ENCODE measurements around the gene SAYSD1. TPM values are rescaled to one million over a fixed set of nuclear protein-coding genes. Genes with fewer than 3 reads are reported as not detected.

Gene SAYSD1
- total RNA-seq, 4 donors from 2014 or later: 17.7 to 24.5 (median 20.1) TPM

DNA sequence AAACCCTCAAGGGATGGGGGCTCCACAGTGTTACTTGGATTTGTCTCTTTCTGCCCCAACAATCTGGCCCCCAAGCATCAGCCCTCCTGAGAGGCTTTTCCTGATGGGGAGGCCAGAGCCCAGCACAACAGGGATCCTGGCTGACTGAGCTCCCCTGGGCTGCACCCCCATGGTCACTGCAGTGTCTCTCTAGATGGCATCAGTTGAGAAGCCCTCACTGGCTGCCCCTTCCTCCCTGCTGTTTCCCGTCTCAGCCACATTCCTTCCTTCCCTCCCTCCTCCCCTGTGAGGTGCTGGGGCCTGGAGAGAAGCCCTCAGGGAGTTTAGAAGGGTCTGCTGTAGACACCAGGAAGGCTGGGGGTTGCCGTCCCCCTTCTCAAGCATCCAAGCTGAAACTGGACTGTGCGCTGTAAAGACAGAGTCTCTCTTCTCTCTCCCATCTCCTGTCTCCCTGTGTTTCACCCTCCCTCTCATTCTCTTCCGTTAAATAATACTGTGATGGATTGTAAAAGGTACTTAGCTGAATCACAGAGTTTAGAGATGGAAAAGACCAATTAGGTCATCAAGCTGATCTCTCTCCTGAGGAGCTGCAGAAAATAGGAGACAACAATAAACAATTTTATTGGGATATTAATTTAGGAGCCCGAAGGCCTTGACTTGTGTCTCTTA, 29.7 kb downstream of the SAYSD1 start:
- TF ChIP-seq, protein P1, sequence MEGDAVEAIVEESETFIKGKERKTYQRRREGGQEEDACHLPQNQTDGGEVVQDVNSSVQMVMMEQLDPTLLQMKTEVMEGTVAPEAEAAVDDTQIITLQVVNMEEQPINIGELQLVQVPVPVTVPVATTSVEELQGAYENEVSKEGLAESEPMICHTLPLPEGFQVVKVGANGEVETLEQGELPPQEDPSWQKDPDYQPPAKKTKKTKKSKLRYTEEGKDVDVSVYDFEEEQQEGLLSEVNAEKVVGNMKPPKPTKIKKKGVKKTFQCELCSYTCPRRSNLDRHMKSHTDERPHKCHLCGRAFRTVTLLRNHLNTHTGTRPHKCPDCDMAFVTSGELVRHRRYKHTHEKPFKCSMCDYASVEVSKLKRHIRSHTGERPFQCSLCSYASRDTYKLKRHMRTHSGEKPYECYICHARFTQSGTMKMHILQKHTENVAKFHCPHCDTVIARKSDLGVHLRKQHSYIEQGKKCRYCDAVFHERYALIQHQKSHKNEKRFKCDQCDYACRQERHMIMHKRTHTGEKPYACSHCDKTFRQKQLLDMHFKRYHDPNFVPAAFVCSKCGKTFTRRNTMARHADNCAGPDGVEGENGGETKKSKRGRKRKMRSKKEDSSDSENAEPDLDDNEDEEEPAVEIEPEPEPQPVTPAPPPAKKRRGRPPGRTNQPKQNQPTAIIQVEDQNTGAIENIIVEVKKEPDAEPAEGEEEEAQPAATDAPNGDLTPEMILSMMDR (IDR thresholded peaks at IDR 0.05; ENCODE audit: low read depth): no peak

DNA sequence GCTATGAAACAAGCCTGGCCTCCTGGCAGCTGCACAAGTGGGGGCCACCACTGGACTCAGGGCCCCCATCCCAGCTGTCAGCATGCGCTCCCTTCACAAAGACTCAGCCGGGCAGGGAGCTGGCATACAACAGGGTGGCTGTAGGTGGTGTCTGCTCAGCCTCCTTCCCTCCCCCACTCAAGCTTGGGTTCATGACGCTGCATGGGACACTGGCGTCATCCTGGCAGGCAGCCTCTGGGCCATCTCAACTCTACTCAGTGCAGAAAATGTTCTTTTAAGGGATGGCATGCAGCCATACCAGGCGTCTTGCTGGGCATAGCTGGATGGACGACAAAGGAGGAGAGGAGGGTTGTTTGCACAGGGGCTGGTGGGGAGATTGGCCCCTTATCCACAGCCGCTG, 30.5 kb downstream of the SAYSD1 start:
- TF ChIP-seq, protein P1 (IDR thresholded peaks at IDR 0.05; ENCODE audit: low read depth): no peak

DNA sequence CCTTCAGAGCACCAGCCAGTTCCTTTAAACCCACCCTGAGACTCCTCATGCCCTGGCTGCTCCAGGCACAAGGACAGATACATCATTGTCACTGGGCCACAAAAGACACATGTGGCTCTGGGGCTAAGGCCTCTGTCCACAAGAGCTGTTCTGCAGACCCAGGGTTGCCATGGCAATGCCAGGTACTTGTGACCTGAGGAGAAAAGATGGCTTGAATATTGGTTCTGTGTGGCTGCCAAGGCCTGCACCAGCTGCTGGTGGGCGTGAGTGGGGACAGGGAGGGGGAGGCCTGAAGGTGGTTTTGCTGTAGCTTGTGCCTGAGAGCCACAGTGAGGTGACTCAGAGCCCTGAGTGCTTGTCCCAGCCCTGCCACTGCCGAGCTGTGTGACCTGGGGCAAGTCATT, 31.8 kb downstream of the SAYSD1 start:
- TF ChIP-seq, protein P1 (IDR thresholded peaks at IDR 0.05; ENCODE audit: low read depth): no peak

DNA sequence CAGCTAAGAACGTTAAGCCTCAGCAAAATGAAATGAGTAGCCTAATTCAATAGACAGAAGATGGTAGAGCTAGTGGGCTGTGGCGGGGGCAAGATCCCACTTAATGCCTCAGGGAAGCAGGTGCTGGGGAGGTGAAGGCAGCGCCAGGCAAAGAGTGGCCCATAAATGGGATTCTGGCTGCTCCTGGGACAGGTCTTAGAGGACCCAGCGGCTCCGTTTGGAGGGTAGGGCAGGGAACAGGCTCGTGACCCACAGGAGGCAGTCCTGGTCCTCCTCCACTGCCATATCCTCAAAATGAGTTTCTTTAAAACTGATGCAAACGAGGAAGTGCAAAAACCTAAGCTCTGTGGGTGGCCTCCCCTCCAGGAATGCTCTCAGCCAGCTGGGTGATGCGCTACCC, 32.7 kb downstream of the SAYSD1 start:
- TF ChIP-seq, protein P1 (IDR thresholded peaks at IDR 0.05; ENCODE audit: low read depth): no peak

DNA sequence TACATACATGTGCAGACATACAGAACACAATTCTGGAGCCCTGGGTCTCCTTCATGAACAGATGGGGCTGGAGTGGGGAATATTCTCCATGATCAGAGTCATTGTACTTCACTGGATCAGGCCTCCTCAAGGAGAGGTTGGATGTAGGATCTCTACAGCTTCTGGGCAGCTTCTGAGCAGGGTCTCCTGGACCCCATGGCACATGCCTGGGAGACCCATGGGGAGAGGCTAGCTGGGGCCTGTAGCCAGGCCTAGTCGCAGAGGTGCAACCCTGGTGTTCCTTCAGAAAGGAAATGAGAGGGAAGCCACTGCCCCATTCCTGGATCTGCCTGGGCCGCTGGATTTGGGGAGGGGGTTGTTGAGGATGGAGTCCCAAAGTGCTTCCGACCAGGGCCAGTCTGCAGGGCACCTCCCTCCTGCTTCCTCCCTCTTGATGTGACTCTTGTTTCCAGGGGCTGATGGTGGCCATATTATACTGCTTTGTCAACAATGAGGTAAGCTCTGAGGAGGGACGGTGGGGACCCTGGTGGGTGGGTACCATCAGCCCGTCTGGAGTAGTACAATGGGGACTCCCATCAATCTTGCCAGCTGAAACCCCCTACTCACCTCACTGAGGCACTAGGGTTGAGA, 34.6 kb downstream of the SAYSD1 start:
- TF ChIP-seq, protein P1 (IDR thresholded peaks at IDR 0.05; ENCODE audit: low read depth): no peak

DNA sequence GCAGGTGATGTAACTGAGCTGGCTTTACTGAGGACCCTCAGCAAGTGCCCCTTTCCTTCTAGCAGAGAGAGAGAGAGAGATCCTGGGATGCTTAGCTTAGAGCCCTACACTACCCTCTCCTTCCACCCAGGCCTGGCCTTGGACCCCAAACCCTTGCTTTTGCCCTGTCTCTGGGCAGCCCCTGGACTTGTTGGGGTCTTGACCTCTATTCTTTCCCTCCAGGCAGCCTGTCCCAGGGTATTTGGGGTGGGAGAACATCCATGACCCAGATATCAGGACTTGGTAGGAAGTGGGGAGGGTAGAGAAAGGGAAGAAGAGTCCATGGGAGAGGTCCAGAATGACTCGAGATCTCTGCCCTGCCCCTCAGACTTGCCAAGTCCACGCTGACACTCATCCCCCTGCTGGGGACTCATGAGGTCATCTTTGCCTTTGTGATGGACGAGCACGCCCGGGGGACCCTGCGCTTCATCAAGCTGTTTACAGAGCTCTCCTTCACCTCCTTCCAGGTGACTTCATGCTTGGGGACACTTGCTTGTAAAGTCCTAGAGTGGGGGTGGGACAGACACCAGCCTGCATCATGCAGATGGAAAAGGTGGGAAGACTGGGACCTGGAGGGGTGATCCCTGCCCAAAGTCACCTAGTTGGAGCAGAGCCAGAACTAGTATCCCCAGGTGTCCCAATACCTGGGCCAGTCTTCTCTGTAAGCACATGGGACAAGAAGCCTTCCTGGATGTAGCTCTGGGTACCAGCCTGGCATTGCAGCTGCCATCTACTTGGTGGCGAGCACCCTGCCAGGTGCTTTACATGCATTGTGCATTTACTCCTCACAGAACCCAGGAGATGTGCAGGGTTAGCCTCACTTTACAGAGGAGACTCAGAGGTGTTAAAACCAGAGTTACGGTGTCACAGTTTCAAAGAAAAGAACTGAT, 35.5 kb downstream of the SAYSD1 start:
- TF ChIP-seq, protein P1 (IDR thresholded peaks at IDR 0.05; ENCODE audit: low read depth): no peak

DNA sequence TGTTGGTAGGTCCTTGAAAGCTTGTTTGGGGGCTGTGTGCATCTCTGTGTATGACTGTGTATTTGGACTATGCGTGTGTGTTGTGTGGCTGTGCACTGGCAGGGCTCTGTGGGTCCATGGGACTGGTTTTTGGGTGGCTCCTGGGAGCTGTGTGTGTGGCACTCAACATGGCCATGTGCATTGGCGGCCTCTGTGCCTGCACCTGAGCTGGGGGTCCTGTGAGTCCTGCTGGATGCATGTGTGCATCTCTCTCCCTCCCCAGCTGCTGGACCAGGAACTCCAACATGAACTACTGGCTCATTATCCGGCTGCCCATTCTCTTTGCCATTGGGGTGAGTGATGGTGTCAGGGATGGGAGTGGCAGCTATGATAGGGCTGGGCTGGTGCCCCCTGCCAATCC, 36.3 kb downstream of the SAYSD1 start:
- TF ChIP-seq, protein P1 (IDR thresholded peaks at IDR 0.05; ENCODE audit: low read depth): no peak

All from subcutaneous adipose tissue (tissue), 4 donors.